K562 (cell line): ENCODE measurements around the gene KIAA0513. TPM values are rescaled to one million over a fixed set of nuclear protein-coding genes. Genes with fewer than 3 reads are reported as not detected.

ENCODE experiments used
- CREB1 ChIP-seq, 2 experiments: sonication (generic) in 1 of 2; formaldehyde crosslinking in 1 of 2; IDR thresholded peaks; 2 replicates each; pipeline versions ENCODE4 v1.6.1 to v1.8.0; 2012 to 2022; ENCODE audit warnings: inconsistent platforms in 1 of 2, mild to moderate bottlenecking in 1 of 2, missing genetic modification reagents in 1 of 2, moderate library complexity in 1 of 2
- HCFC1 ChIP-seq: IDR thresholded peaks from 2 replicates; pipeline ENCODE4 v1.6.1; 2012; ENCODE audit warnings: low read depth, low read length, improper control_type of control experiment
- LARP7 ChIP-seq: fragments of 450-650 bp; IDR thresholded peaks from 2 replicates; pipeline ENCODE4 v1.6.1; 2016
- NRF1 ChIP-seq, 2 experiments: fragments of 450-650 bp; IDR thresholded peaks in 1 of 2; conservative IDR thresholded peaks in 1 of 2; 2 replicates each; pipeline ENCODE4 v1.6.1; 2014; ENCODE audit warnings: mild to moderate bottlenecking in 2 of 2
- PBX2 ChIP-seq, 2 experiments: IDR thresholded peaks in 1 of 2; conservative IDR thresholded peaks in 1 of 2; 2 replicates each; pipeline ENCODE4 v1.6.1; 2016; ENCODE audit warnings: low read depth in 2 of 2, mild to moderate bottlenecking in 1 of 2, missing compliant biosample characterization in 1 of 2, missing genetic modification characterization in 1 of 2, moderate library complexity in 1 of 2
- REST ChIP-seq, 2 experiments: fragments of 450-650 bp; formaldehyde crosslinking in 1 of 2; IDR thresholded peaks; 2 replicates each; pipeline versions ENCODE4 v1.4.0 to v1.6.1; 2014 to 2020; ENCODE audit warnings: mild to moderate bottlenecking in 2 of 2, borderline replicate concordance in 1 of 2, low read depth in 1 of 2
- SMARCE1 ChIP-seq: fragments of 450-650 bp; IDR thresholded peaks from 2 replicates; pipeline ENCODE4 v1.7.1; 2016; ENCODE audit warnings: mild to moderate bottlenecking
- TBL1XR1 ChIP-seq, 2 experiments: IDR thresholded peaks; 2 replicates each; pipeline ENCODE4 v1.6.1; 2012; ENCODE audit warnings: improper control_type of control experiment in 2 of 2, low read length in 2 of 2, mild to moderate bottlenecking in 1 of 2
- TFAP4 ChIP-seq: sonication (generic); formaldehyde crosslinking; IDR thresholded peaks from 2 replicates; pipeline ENCODE4 v1.8.0; 2022; ENCODE audit warnings: missing genetic modification reagents, mild to moderate bottlenecking, moderate library complexity, borderline replicate concordance
- VEZF1 ChIP-seq: fragments of 200-800 bp; sonication (Bioruptor generic); IDR thresholded peaks from 2 replicates; pipeline ENCODE4 v1.6.1; 2017; ENCODE audit warnings: missing genetic modification characterization, missing compliant biosample characterization
- ZFP36 ChIP-seq: fragments of 150-350 bp; IDR thresholded peaks from 2 replicates; pipeline ENCODE4 v1.6.1; 2018; ENCODE audit warnings: low read length, low read depth; ENCODE audit not compliant: partially characterized antibody
- ZNF436 ChIP-seq: fragments of 250-450, 450-650 bp; sonication (Bioruptor Pico); formaldehyde crosslinking; IDR thresholded peaks from 2 replicates; pipeline ENCODE4 v1.7.0; 2020; ENCODE audit warnings: mild to moderate bottlenecking
- polyA plus RNA-seq, 8 experiments: library from polyadenylated mRNA; depleted of rRNA in 4 of 8; stranded (reverse) in 5 of 8; unstranded in 3 of 8; fragments of >200 nt; fragmentation: Nextera tagmentation in 2 of 8; fragmentation: Illumina TruSeq in 1 of 8; extraction: Ambion mirVana in 2 of 8; extraction: Trizol in 1 of 8; gene quantifications; 2 replicates each; pipeline versions ENCODE4 v1.2.1 to v1.2.3, GENCODE V29; 2011 to 2014; ENCODE audit warnings: inconsistent platforms in 1 of 8, missing spikeins in 1 of 8
- total RNA-seq, 7 experiments: library from RNA; depleted of rRNA in 6 of 7; stranded (reverse); fragments of >200 nt in 6 of 7; fragmentation: Illumina TruSeq in 2 of 7; extraction: Trizol in 2 of 7; gene quantifications; 2 replicates each; pipeline versions ENCODE4 v1.2.1 to v1.2.3, GENCODE V29; 2011 to 2021; ENCODE audit warnings: low replicate concordance in 1 of 7

KIAA0513 gene
- total and polyA plus RNA-seq, 9 of the 15 experiments (the other 6 are each of a cell fraction or from before 2014, with no cell fraction given): 0.18 to 13.7 (median 10.2) TPM

GRCh38 chr16:85141491-85142128, 114.0 kb downstream of the KIAA0513 start (continued):
- TF ChIP-seq PBX2 (CRISPR knock-in tag; IDR thresholded peaks at IDR 0.05; ENCODE audit: low read depth) (no peak), PBX2 (tag; conservative IDR thresholded peaks at IDR 0.05; ENCODE audit: low read depth) (peak; percentile 90), NRF1 (conservative IDR thresholded peaks at IDR 0.05 in 1 of 2, IDR thresholded peaks at IDR 0.05 in 1 of 2) (0 out of 4 replicates have a peak, but pooled peaks of 1 of the 2 experiments have one; percentile 15), REST (IDR thresholded peaks at IDR 0.05; ENCODE audit: borderline replicate concordance) (peak; percentile 25; the same call in 1 of the 2 replicates), REST (CRISPR knock-in tag; IDR thresholded peaks at IDR 0.05; ENCODE audit: low read depth) (no peak), TBL1XR1 (IDR thresholded peaks at IDR 0.05; ENCODE audit: low read length in 2 of 2) (no peak), VEZF1 (CRISPR knock-in tag) (peak; percentile 43; the same call in 1 of the 2 replicates), TFAP4 (CRISPR knock-in tag) (peak; percentile 39; the same call in 1 of the 2 replicates), ZFP36 (peak; percentile 2), ZNF436 (CRISPR knock-in tag) (no peak), CREB1 (IDR thresholded peaks at IDR 0.05) (no peak), CREB1 (CRISPR knock-in tag; IDR thresholded peaks at IDR 0.05) (0 out of 2 replicates have a peak, but pooled peaks have one; percentile 17), HCFC1 (peak; percentile 28; the same call in 1 of the 2 replicates), SMARCE1 (no peak), LARP7 (no peak)
